Pancreas (tissue), 10 donors: Measurements from ENCODE around the gene NEURL3. TPM values are rescaled to one million over a fixed set of nuclear protein-coding genes. Genes with fewer than 3 reads are reported as not detected.
"Not testable (repeated sequence)": the region's sequence is repeated elsewhere in the genome, so short reads cannot be mapped to it uniquely, and the experiment has no call there.

ENCODE experiments used
- ATAC-seq, 4 donors: fragments of 200-7000 bp; cut with Tn5 transposase; one replicate each; pipeline versions ENCODE4 v1.8.0 to v1.9.1; 2020; ENCODE audit warnings: mild to moderate bottlenecking in 4 of 4, moderate library complexity in 4 of 4
- DNase-seq, 6 donors: peaks; one replicate each; pipeline ENCODE4 v3.0.0-alpha.2; 2020
- FAIRE-seq: peaks from 2 replicates; lab custom pipeline; 2012; peaks lifted over from hg19 to GRCh38; lab: Jason Lieb, UNC
- H3K27ac ChIP-seq, 4 donors: fragments of 200-600 bp; sonication (generic); 1 replicate in 3 of 4; 2 replicates in 1 of 4; pipeline versions ENCODE4 v1.5.0 to v1.8.0; 2020
- H3K27me3 ChIP-seq, 4 donors: fragments of 200-600 bp; one replicate each; pipeline ENCODE4 v1.8.0; 2021
- H3K36me3 ChIP-seq, 3 donors: fragments of 200-600 bp; sonication (generic) in 1 of 3; one replicate each; pipeline versions ENCODE4 v1.5.0 to v1.8.0; 2020 to 2021
- H3K4me1 ChIP-seq, 3 donors: fragments of 200-600 bp; one replicate each; pipeline ENCODE4 v1.8.0; 2021
- H3K4me3 ChIP-seq, 4 donors: fragments of 200-600 bp; sonication (generic) in 2 of 4; one replicate each; pipeline versions ENCODE4 v1.5.0 to v1.8.0; 2020 to 2021
- H3K9me3 ChIP-seq, 4 donors: fragments of 200-600 bp; one replicate each; pipeline ENCODE4 v1.8.0; 2021
- WGBS, 2 donors: extraction: QIAGEN DNeasy Blood & Tissue Kit; methylation state at CpG; one replicate each; pipeline ENCODE4 v1.1.7; 2013; 5-methylcytosine and 5-hydroxymethylcytosine counted together
- intact Hi-C, 3 donors: fragments of 100-400 bp; cut with DNase I; formaldehyde crosslinking; loops; one replicate each; pipeline versions ENCODE4 v1.11.1 to v1.14.2; 2022
- polyA plus RNA-seq, 2 donors: library from polyadenylated mRNA; stranded (reverse); fragments of 200-250 nt; gene quantifications; one replicate each; pipeline ENCODE4 v1.2.3, GENCODE V29; 2013
- total RNA-seq, 6 donors: library from RNA; stranded (reverse); fragmentation: NEBNext Ultra II Directional in 4 of 6; extraction: Animal tissue kit (Norgen Biotek cat#: 25700) in 4 of 6; gene quantifications; one replicate each; pipeline versions ENCODE4 v1.2.1 to v1.2.4, GENCODE V29; 2021 to 2023
- TF ChIP-seq, protein P1 (sequence below), 4 donors: fragments of 200-600 bp; sonication (generic) in 3 of 4; IDR thresholded peaks; one replicate each; pipeline versions ENCODE4 v1.5.0 to v1.8.0; 2021; ENCODE audit warnings: antibody characterized with exemption in 4 of 4
- donor health status: healthy with polysubstance abuse.
- donor health status: DM: no; HTN: no; CAD: no; lungs with moderate emphysema.
- donor health status: DM: no; HTN: no; CAD: no.
- donor health status: control.
- donor health status: control.
- donor health status: Bipolar disorder and iron deficiency.
- donor health status: DM: yes; HTN: yes; CAD: no.
- donor health status: DM: no; HTN: no; CAD: no.
- donor health status: DM: no; HTN: no; CAD: no.
- donor health status: DM: yes; HTN: yes; CAD: no.

The NEURL3 gene
- total and polyA plus RNA-seq, 8 donors = 8.6 to 73.5 (median 18.6) TPM

DNA sequence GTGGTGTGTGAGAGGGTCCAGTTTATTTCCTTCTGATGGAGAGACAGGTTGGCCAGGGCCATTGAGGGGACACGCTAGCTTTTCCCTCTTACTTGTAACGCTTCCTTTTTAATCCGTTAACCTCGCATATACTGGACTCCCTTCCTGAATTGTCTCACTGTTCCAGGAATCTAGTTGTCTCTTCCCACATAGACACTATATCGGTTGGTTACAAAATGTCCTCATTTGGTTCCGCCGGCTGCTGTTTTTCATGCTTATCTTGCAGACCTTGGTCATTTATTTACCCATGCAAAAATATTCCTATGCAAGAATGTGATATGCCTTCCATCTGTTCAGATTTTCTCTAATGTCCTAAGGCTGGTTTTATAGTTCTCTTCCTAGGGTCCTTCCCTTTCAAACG, 35.0 kb downstream of the NEURL3 start:
- Histone ChIP-seq H3K4me3 (peak overlapping the region in 2 of 4 donors; percentile 22 to 47), H3K9me3 (no peaks in the 10 kb centered on the region), H3K27me3 (no peaks in the 10 kb centered on the region), H3K4me1 (peaks cover 0 to 13% (median 4%) of the 10 kb centered on the region in 3 donors), H3K36me3 (no peaks in the 10 kb centered on the region), H3K27ac (peak overlapping the region; percentile 40 to 85 (median 82))
- FAIRE-seq (no peak), ATAC-seq (peak; percentile 68 to 81 (median 73)), DNase-seq (peak in 3 of 6 donors; percentile 21 to 34 (median 27))
- TF ChIP-seq, protein P1, sequence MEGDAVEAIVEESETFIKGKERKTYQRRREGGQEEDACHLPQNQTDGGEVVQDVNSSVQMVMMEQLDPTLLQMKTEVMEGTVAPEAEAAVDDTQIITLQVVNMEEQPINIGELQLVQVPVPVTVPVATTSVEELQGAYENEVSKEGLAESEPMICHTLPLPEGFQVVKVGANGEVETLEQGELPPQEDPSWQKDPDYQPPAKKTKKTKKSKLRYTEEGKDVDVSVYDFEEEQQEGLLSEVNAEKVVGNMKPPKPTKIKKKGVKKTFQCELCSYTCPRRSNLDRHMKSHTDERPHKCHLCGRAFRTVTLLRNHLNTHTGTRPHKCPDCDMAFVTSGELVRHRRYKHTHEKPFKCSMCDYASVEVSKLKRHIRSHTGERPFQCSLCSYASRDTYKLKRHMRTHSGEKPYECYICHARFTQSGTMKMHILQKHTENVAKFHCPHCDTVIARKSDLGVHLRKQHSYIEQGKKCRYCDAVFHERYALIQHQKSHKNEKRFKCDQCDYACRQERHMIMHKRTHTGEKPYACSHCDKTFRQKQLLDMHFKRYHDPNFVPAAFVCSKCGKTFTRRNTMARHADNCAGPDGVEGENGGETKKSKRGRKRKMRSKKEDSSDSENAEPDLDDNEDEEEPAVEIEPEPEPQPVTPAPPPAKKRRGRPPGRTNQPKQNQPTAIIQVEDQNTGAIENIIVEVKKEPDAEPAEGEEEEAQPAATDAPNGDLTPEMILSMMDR (IDR thresholded peaks at IDR 0.05) = no peak
- intact Hi-C loops = no loop called here
- 7 to 11% methylated on average over 8 of the region's 8 CpGs for WGBS, 2 donors

DNA sequence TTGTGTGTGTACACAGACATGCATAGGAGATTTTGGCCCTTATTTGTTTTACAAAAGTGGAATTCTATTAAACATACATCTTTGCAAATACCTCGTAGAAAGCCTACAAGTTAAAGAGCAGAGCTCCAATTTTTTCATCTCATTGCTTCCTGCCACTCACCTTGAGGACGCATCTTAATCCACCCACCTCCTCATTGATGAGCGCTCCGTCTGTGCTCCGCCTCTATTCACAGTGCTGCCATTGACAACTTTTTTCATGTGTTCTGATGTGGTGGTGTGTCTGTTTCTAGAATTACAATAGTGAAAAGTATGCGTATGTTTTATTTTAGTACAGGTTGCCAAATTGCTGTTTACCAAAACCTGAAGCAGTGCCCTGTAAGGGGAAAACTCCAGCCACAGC, 36.3 kb downstream of the NEURL3 start:
- no peak for DNase-seq
- H3K27ac ChIP-seq = no peak overlapping the region
- H3K36me3 ChIP-seq = no peaks in the 10 kb centered on the region
- intact Hi-C loops = no loop called here
- FAIRE-seq = no peak
- no peaks in the 10 kb centered on the region for H3K9me3 ChIP-seq
- no peaks in the 10 kb centered on the region for H3K27me3 ChIP-seq
- WGBS, 2 donors = 82 to 86% methylated on average over 6 of the region's 6 CpGs
- TF ChIP-seq, protein P1 (IDR thresholded peaks at IDR 0.05) = no peak
- no peak for ATAC-seq
- no peak overlapping the region for H3K4me3 ChIP-seq
- peaks cover 0 to 13% (median 4%) of the 10 kb centered on the region in 3 donors for H3K4me1 ChIP-seq

DNA sequence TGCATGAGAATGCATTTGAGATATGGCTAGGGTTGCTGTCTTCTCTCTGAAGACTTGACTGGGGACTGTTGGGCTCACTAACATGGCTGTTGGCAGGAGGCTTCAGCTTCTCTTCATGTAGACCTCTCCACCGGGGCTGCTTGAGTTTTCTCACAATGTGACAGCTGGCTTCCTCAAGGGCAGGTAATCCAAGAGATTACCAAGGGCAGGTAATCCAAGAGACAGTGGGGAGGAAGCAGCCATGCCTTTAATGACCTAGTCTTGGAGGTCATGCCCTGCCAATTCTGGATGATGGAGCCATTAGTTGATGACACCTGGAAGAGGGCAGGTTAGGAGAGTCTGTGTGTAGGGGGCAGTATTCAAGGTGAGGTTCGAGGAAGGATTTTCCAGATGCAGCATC, 40.5 kb downstream of the NEURL3 start:
- no peak for DNase-seq
- no peaks in the 10 kb centered on the region for H3K9me3 ChIP-seq
- no peak for ATAC-seq
- no peak overlapping the region for H3K4me3 ChIP-seq
- no peaks in the 10 kb centered on the region for H3K27me3 ChIP-seq
- intact Hi-C loops = no loop called here
- H3K4me1 ChIP-seq = peaks cover 0 to 3% (median 1%) of the 10 kb centered on the region in 3 donors
- H3K36me3 ChIP-seq = no peaks in the 10 kb centered on the region
- no peak overlapping the region for H3K27ac ChIP-seq
- TF ChIP-seq, protein P1 (IDR thresholded peaks at IDR 0.05) = no peak
- 68 to 69% methylated on average over 2 of the region's 2 CpGs for WGBS, 2 donors
- FAIRE-seq = no peak

DNA sequence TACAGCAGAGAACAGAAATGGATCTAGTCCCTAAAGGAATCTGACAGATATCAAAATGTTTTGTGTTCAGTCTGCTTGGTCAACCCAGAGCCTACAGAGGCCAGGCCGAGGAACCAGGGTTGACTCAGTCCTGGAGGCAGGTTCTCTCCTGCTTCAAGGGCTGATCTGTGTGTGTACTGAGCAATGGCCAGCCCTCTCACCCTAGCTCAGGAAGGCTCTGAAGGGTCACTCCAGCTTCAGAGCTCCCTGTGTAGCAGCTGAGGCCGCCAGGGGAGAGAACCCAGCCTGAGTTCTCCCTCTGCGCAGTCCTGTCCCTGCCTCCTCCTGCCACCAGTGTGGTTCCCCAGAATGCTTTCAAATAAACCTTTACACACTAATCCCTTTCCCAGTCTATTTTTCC, 41.1 kb downstream of the NEURL3 start:
- Histone ChIP-seq H3K27ac (no peak overlapping the region), H3K36me3 (no peaks in the 10 kb centered on the region), H3K9me3 (no peaks in the 10 kb centered on the region), H3K4me1 (peaks cover 0 to under 1% (median 0%) of the 10 kb centered on the region in 3 donors), H3K4me3 (no peak overlapping the region), H3K27me3 (no peaks in the 10 kb centered on the region)
- DNase-seq = no peak
- WGBS, 2 donors = 91 to 96% methylated on average over 3 of the region's 3 CpGs
- no peak for FAIRE-seq
- no peak for ATAC-seq
- intact Hi-C loops = no loop called here
- TF ChIP-seq, protein P1 (IDR thresholded peaks at IDR 0.05) = no peak

DNA sequence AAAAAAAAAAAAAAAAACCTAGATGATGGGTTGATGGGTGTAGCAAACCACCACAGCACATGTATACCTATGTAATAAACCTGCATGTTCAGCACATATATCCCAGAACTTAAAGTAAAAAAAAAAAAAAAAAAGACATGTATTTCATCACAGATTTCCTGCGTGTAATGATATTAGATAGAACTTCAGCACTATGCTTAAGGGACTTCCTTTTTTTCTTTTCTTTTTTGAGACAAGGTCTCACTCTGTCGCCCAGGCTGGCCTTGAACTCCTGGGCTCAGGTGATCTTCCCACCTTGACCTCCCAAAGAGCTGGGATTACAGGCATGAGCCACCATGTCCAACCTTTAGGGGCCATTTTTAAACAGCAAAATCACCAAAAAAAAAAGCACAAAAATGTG, 42.0 kb downstream of the NEURL3 start:
- TF ChIP-seq, protein P1 (IDR thresholded peaks at IDR 0.05) = no peak
- 82 to 83% methylated on average over 2 of the region's 2 CpGs for WGBS, 2 donors
- no peaks in the 10 kb centered on the region for H3K27me3 ChIP-seq
- no peak for DNase-seq
- no peaks in the 10 kb centered on the region for H3K9me3 ChIP-seq
- no peak for FAIRE-seq
- H3K4me1 ChIP-seq = no peaks in the 10 kb centered on the region
- no peak overlapping the region for H3K27ac ChIP-seq
- ATAC-seq = no peak
- intact Hi-C loops = no loop called here
- H3K4me3 ChIP-seq = no peak overlapping the region
- H3K36me3 ChIP-seq = no peaks in the 10 kb centered on the region

DNA sequence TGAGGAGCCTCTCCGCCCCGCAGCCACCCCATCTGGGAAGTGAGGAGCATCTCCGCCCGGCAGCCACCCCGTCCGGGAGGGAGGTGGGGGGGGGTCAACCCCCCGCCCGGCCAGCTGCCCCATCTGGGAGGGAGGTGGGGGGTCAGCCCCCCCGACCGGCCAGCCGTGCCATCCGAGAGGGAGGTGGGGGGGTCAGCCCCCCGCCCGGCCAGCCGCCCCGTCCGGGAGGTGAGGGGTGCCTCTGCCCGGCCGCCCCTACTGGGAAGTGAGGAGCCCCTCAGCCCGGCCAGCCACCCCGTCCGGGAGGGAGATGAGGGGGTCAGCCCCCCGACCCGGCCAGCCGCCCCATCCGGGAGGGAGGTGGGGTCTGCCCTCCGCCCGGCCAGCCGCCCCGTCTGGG, 43.5 kb downstream of the NEURL3 start:
- H3K36me3 ChIP-seq, intact Hi-C loops, H3K27me3 ChIP-seq, DNase-seq, H3K4me1 ChIP-seq, ATAC-seq, H3K4me3 ChIP-seq, FAIRE-seq, H3K27ac ChIP-seq, H3K9me3 ChIP-seq: not testable (repeated sequence)
- WGBS, 2 donors = 89% methylated on average over 23 of the region's 30 CpGs; no CpG with 5 or more reads in 1 of the 2 donors
